ENCODE measurements around the gene BCL2.

The BCL2 gene

DNA sequence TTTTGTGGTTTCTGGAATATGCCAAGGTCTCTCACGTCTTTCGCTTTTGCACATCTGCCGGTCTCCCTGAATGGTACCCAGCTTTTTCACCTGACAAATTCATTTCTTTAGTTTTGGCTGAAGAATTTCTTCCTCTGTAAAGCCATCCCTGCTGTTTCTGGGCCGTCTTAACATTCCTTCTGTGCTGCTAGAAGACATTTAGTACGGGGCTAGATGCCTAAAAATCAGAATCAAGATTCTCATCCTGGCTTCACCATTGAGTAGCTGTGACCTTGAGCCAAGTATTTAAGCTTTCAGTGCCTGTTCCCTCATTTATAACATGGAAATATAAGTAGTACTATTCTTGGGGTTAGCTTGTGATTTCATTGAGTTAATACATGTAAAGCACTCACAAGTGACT is 6.4 kb upstream of the BCL2 start:
- in situ Hi-C loops (cut with MboI; ENCODE audit: low sequenced_read_pairs, unreplicated experiment) = no loop called here
- TF ChIP-seq, protein P1, sequence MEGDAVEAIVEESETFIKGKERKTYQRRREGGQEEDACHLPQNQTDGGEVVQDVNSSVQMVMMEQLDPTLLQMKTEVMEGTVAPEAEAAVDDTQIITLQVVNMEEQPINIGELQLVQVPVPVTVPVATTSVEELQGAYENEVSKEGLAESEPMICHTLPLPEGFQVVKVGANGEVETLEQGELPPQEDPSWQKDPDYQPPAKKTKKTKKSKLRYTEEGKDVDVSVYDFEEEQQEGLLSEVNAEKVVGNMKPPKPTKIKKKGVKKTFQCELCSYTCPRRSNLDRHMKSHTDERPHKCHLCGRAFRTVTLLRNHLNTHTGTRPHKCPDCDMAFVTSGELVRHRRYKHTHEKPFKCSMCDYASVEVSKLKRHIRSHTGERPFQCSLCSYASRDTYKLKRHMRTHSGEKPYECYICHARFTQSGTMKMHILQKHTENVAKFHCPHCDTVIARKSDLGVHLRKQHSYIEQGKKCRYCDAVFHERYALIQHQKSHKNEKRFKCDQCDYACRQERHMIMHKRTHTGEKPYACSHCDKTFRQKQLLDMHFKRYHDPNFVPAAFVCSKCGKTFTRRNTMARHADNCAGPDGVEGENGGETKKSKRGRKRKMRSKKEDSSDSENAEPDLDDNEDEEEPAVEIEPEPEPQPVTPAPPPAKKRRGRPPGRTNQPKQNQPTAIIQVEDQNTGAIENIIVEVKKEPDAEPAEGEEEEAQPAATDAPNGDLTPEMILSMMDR (IDR thresholded peaks at IDR 0.05; ENCODE audit: borderline replicate concordance, control extremely low read depth, extremely low read depth, insufficient read depth, missing control alignments) = no peak
- no peak for DNase-seq (ENCODE audit: low spot score)

GRCh38 chr18:63325086-63325686 is 5.6 kb upstream of the BCL2 start:
- TF ChIP-seq, protein P1 (IDR thresholded peaks at IDR 0.05; ENCODE audit: borderline replicate concordance, control extremely low read depth, extremely low read depth, insufficient read depth, missing control alignments) = no peak
- DNase-seq (ENCODE audit: low spot score) = no peak
- in situ Hi-C loops (cut with MboI; ENCODE audit: low sequenced_read_pairs, unreplicated experiment) = no loop called here

- TF ChIP-seq, protein P1 (IDR thresholded peaks at IDR 0.05; ENCODE audit: borderline replicate concordance, control extremely low read depth, extremely low read depth, insufficient read depth, missing control alignments) = peak; percentile 61
- peak; percentile 67 for DNase-seq (ENCODE audit: low spot score)
- in situ Hi-C loops (cut with MboI; ENCODE audit: low sequenced_read_pairs, unreplicated experiment) = loop anchor here (5.0 kb wide), 1 partner anchor 306 kb away; no protein-coding TSS in a partner anchor
Measured at GRCh38 chr18:63322908-63323634, 3.5 kb upstream of the BCL2 start.

DNA sequence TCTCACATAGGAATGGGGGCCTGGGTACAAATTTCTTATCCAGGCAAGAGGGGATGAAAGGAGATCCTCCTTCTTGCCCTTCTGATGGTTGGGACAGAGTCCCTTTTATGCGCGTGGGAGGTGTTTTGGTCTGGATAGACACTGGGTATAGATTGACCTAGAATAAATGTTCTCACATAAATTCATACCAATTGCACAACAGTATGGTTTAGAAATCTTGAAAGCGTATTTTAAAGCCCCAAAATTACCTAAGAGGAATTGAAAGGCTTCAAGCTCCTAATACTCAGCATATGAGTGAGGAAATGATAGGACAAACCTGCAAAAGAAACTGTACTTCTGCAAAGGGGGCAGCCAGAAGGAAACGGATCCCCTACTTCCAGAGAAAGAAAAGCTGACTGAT is 2.6 kb upstream of the BCL2 start:
- in situ Hi-C loops (cut with MboI; ENCODE audit: low sequenced_read_pairs, unreplicated experiment) = loop anchor here (5.0 kb wide), 1 partner anchor 305 kb away; no protein-coding TSS in a partner anchor
- TF ChIP-seq, protein P1 (IDR thresholded peaks at IDR 0.05; ENCODE audit: borderline replicate concordance, control extremely low read depth, extremely low read depth, insufficient read depth, missing control alignments) = no peak
- DNase-seq (ENCODE audit: low spot score) = no peak

GRCh38 chr18:63321291-63321690 is 1.7 kb upstream of the BCL2 start:
- in situ Hi-C loops (cut with MboI; ENCODE audit: low sequenced_read_pairs, unreplicated experiment) = loop anchor here (5.0 kb wide), 1 partner anchor 304 kb away; no protein-coding TSS in a partner anchor
- TF ChIP-seq, protein P1 (IDR thresholded peaks at IDR 0.05; ENCODE audit: borderline replicate concordance, control extremely low read depth, extremely low read depth, insufficient read depth, missing control alignments) = no peak
- no peak for DNase-seq (ENCODE audit: low spot score)

- TF ChIP-seq, protein P1 (IDR thresholded peaks at IDR 0.05; ENCODE audit: borderline replicate concordance, control extremely low read depth, extremely low read depth, insufficient read depth, missing control alignments) = no peak
- in situ Hi-C loops (cut with MboI; ENCODE audit: low sequenced_read_pairs, unreplicated experiment) = loop anchor here (5.0 kb wide), 1 partner anchor 304 kb away; no protein-coding TSS in a partner anchor
- DNase-seq (ENCODE audit: low spot score) = no peak
Measured at GRCh38 chr18:63320975-63321265, 1.4 kb upstream of the BCL2 start.
